SKM-1 (cell line): ENCODE data around the gene GPR132.
A peak's percentile ranks its signal among the peaks of the same experiment; 100 is the strongest.

ENCODE experiments used
- DNase-seq: peaks from one replicate; lab custom pipeline; 2025; ENCODE audit not compliant: unreplicated experiment; lab: John Stamatoyannopoulos, UW

GPR132 gene

DNA sequence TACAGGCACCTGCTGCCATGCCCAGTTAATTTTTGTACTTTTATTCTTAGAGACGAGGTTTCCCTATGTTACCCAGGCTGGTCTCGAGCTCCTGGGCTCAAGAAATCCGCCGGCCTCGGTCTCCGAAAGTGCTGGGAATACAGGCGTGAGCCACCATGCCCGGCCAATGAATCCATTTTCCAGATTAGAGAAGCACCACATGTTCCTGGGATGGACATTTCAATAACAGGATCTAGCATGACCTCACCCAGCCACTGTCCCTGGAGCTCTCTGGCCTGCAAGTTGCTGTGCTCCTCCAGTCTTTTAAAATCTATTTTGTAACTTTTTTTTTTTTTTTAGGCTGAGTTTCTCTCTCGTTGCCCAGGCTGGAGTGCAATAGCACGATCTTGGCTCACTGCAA, 2.2 kb downstream of the GPR132 start:
- no peak for DNase-seq

DNA sequence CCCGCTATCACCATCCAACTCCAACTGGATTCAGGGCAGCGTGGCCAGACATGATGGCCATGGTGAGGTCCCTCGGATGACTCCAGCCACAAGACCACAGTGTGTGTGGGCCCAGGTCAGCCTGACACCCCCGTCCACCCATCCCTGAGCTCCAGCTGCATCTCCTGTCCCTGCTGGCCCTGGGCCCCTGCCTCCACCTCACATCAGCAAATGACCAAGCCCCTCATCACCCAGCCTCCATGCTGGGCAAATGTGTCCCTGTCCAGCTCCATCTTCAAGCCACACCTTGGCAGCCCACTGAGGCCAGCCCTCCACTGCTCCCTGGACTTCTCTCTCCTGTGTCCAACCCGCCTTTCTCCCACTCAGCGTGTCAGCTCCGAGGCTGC, 3.2 kb downstream of the GPR132 start:
- DNase-seq, result no peak

DNA sequence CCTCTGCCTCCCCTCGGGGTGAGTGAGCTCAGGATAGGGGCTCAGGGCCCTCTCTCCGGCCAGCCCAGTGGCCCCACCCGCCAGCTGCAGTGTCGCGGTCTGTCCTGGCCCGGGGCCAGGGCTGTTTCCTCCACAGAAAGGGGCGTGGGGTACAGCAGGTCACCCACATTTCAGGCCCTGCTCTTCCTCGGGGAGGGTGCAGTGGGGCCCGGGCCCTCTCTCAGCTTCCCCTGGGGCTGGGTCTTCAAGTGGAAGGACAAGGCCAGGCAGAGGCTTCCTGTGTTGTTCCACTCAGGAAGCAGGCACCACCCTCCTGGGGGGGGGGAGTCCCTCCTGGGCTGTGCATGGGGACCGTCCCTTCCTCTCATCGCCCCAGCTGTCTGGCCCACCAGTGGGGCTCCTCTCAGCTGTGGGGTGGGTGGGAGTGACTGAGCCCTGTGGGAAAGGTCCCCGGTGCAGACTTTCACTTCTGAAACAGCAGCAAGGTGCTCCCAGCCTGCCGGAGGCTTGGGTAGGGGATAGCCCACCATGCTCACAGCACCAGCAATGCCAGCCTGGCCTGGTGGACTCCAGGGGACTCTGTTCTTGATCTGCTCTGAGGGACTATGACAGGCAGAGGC, 3.7 kb downstream of the GPR132 start:
- DNase-seq, result no peak

DNA sequence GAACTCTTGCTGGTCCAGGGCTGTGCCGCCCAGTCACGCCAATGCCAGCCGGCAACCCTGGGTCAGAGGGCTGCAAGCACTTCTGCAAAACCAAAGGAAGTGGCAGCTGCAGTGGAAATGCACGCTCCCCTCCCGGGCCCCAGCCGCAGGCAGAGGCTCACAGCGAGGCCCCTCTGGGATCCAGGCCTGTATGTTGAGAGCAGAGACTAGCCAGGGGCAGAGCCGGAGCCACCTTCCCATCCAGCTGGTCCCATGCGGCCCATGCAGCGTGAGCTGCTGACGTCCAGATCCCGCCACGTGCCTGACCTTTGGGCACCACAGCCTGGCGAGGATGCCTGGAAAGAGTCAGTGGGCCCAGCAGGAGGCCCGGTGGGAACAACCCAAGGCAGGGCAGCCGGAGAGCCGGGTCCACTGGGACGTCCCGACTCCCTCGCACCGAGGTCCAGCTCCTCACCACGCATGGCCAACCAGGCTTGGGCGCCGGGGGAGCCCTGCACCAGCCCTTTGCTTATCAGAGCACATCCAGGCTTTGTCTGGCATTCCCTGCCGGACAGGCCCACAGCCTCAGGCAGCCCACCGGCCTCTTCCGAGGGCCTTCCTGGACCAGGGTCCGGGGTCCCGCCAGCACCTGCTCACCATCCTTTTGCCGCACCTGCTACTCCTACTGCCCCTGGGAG, 4.3 kb downstream of the GPR132 start:
- peak; percentile 35 for DNase-seq

DNA sequence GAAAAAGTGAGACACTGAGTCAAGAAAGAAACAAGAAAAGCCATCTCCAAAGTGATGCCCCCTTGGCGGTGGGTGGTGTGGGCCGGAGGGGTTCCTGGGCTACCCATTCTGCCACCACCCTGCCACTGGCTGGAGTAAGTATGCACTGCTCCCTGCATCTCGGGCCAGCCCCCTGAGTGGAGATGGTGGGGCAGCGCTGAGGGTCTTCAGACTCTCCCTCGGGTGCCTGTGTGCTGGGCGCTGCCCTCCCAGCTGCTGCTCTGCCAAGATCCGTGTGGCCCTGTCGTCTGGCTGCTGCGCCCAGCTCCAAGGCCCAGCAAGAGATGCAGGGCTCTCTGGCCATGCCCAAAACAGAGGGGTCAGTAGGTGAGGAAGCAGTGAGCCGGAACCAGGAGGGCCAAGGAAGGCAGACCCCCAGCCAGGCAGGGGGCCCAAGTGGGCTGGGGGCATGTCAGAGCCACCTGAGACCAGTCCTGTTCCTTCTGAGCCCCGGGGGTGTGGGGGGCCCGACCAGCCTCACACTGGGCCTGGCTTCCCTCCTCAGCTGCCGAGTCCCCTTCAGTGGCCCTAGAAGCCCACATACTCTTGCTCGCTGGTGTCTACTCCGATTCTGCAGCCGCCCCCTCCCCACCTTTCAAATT, 5.2 kb downstream of the GPR132 start:
- no peak for DNase-seq

DNA sequence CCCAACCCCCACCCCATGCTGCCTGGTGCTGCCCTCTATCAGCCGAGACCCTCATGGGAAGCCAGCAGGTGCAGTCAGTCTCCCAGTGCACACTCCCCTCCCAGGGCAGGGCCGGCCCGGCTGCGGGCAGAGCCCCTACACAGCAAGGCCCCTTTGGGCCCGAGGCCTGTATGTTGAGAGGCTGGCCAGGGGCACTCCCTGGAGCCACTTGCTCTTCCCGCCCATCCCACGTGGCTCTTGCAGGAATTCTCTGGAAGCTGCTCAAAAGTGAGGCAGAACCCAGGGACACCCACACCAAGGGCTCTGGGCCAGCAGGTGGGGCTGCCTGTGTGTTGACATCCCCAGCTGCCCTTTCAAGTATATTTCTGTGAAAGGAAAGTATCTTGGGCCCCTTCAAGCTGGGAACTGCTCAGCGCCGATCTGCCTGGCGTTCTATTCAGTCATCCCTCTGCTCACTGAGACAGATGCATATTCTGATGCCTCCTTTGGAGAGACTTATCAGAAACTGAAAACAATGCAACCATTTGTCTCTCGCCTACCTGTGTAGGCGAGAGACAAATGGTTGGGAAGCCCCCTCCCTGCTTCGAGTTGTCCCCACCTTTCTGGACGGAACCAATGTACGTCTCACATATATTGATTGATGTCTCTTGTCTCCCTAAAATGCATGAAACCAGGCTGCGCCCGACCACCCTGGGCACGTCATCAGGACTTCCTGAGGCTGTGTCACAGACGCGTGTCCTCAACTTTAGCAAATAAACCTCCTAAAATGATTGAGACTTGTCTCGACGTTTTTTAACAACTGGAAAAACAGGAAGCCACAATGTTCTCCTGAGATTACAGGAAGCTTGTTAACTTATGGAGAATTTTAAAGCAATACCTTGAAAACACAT, 6.0 kb downstream of the GPR132 start:
- no peak for DNase-seq

DNA sequence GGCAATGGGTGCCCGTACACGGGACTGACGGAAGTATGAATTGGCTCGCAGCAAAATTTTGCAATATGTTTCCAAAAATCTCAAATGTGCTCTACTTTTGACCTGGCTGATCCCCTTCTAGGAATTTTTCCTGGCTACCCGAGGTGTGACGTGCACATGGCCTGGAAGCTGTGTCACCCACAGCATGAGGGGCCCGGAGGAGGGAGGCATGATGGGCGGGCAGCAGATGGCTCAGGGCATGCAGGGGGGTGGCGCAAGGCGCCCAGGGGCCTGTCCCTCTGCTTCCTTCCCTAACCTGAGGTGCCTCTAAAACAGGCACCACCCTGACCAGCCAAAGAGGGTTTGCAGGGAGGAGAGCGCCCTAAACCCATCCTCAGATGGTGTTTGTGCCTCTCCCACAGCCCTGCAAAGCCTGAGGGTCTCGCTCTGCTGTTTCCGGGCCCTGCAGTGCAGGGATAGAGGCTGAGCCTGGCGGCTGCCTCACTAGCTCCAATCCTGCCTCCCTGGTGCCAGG, 6.7 kb downstream of the GPR132 start:
- DNase-seq, result no peak

DNA sequence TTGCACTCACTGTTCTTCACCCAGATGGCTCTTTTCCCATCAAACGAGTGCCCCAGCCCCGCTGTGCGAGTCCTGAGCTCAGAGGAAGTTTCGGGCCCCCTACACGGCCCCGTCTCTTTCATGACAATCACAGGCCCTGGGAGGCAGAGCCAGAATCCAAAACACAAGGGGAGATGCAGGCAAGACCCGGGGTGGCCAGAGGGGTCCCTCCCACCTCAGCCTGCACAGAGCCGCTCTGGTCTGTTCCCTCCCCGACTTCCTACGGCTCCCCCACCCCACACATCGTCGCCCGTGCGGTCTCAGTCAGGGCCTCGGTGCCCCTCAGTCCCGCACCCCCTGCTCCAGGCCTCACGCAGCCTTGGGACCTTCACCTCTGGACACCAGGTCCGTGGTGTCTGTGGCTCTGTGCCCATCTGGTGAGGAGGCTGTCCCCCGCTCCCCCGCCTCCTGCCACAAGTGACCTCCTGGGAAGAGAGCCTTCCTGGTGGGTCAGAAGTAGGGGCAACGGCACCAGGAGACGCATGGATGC, 8.9 kb downstream of the GPR132 start:
- no peak for DNase-seq

DNA sequence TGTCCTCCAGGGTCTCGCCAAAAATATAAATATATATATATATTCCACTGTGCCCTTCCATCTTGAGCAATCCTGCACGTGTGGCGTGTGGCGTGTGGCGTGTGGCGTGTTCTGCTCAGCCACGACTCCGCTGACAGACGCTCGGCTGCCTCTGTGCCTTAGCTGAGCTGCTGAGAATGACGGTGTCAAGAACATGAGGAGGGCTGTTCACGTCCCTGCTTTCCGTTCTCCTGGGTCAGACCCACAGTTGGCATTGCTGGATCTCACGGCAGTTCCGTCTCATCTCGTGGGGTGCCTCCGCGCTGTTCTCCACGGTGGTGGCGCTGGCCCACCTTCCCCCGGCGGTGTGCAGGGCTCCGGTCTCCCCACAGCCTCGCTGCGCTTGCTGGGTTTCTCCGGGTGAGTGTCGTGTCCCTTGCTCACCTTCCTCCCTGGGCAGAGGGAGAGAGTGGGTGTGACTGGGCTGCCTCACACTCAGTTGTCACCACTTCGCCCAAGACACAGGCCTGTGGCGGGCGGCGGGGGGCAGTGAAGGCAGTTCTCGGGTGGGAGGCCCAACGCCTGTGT, 9.4 kb downstream of the GPR132 start:
- DNase-seq, result no peak

DNA sequence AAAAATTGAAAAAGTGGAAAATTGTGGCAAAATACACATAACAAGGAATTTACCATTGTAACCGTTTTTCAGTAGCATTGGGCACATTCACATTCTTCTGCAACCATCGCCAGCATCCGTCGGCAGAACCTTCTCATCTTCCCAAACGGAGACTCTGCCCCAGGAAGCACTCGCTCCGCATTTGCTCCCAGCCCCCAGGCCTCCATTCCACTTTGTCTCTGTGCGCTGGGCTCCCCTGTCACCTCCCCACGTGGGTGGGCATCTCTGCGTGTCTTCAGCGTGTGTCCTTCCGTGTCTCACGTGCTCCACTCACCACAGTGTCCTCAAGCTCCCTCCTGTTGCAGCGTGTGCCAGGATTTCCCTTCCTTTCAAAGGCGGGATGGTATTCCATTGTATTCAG, 9.9 kb downstream of the GPR132 start:
- no peak for DNase-seq

DNA sequence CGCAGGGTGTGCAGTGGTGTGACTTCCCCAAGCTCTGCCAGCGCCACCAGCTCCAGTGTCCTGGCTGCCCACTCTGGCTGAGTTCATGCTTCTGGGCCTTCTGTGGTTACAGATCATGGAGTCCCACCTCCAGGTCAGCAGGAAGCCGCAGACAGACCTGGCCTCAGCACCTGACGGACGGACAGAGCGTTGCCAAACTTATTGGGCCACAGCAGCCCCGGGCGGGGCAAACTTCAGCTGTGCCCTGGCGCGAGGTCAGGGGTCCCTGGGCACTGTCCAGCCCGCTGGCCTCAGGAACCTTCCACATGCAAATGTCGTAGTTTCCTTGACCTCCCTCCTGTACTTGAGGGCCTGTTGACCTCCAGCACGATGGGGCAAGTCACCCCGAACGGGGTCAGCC, 11.2 kb downstream of the GPR132 start:
- no peak for DNase-seq

DNA sequence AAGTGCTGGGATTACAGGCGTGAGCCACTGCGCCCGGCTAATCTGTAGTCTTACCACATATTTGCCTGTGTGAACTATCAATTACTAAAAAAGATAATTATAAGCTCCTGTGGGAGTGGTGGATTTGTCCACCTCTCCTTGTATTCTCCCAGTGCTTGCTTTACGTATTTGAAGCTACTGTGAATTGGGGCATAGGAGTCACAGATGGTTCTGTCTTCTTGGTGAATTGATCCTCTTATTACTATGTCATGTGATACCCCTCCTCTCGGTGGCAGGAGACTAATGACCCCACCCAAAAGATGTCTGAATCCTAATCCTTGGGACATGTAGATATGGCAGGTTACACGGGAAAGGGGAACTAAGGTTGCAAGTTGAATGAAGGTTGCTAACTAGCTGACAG, 11.8 kb downstream of the GPR132 start:
- no peak for DNase-seq

DNA sequence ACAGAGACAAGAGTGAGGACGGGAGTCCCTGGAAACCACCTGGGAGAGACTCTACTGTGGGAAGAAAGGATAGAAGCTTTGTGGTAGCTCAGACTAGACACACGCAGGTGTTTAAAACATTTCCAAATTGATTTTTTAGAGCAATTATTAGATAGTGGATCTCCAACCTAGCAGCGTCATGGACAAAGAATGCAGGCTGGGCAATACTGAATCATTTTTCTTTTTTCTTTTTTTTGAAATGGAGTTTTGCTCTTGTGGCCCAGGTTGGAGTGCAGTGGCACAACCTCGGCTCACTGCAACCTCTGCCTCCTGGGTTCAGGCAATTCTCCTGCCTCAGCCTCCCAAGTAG, 13.1 kb downstream of the GPR132 start:
- DNase-seq, result no peak

DNA sequence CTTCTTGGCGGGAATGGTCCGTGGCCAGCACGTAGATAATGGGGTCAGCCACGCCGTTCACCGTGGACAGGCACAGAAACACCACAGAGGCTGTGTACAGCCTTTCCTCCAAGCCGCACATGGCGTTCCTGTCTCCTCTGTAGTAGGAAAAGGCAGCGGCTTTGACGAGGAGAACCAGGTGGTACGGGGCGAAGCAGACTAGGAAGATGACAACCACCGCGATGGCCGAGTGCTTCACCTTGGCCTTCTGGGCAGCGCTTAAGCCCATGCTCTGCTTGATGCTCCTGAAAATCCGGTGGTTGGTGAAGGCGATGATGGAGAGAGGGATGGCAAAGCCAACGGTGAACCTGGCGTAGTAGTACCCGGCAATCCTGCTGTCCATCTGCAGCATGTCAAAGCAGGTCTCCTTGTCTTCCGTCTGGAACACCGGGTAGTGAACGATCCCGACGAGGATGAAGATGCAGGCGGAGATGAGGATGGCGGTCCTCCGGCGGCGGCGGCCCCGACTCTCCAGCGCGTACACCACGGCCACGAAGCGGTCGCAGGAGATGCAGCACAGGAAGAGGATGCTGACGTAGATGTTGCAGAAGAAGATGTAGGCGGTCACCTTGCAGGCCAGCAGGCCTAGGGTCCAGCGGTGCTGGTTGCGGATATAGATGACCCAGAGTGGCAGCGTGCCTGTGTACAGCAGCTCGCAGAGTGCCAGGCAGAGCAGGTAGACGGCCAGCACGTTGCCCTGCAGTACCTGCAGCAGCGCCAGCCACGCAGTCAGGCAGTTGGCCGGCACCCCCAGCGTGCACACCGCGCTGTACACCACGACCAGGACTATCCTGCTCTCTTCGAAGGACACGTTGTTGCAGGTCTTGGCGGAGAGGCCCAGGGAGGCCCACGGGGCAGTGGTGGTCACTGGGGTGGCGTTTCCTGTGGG, 13.8 kb downstream of the GPR132 start:
- no peak for DNase-seq

DNA sequence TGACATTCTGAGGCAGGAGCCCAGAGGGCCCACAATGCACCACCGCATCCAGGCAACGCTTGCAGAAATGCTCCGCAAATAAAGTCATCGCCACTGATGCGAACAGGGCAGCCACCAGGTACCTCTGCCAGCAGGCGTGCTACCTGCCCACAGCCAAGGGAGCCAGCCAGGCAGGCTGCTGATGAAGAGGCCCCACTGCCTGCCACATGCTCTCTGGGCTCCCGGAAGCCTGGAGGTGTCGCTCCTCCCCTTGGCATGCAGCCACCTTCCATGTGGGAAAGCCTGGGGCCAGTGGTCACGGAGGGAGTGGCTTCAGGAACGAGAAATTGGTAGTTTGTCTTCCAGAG, 14.7 kb downstream of the GPR132 start:
- DNase-seq, result no peak

DNA sequence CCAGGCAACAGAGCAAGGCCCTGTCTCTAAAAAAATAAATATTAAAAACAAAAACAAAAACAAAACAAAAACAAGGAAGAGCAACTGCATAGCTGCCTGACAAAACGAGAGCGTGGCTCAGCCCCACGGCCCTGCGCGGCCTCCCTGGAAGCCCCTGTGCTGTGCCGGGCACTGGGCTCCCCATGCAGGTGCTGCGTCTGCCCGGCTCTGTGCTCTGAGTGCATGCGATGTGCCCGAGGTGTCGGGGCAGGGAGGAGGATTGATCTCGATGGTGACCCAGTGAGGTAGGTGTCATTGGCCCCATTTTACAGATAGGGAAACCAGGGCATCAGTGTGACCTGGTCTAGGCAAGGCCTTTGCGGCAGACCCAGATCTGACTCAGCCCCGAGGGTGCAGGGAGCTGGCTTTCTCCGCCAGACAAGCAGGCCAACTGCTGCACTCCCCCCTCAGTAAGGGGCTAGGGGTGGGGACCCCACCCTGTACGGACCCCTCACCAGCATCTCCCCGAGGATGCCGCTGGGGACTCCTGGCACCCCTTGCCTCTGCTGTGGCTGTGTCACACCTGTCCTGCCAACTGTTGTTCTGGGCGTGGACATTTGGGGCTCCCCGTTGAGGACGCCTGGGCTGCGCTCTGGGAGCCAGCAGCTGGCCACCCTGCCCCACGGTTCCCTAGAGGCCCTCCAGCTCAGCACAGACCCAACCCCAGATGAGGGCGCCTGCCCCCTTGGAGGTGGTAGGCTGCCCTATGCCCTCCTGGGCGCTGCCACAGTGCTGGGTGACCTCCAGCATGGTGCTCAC, 15.3 kb downstream of the GPR132 start:
- DNase-seq, result no peak

DNA sequence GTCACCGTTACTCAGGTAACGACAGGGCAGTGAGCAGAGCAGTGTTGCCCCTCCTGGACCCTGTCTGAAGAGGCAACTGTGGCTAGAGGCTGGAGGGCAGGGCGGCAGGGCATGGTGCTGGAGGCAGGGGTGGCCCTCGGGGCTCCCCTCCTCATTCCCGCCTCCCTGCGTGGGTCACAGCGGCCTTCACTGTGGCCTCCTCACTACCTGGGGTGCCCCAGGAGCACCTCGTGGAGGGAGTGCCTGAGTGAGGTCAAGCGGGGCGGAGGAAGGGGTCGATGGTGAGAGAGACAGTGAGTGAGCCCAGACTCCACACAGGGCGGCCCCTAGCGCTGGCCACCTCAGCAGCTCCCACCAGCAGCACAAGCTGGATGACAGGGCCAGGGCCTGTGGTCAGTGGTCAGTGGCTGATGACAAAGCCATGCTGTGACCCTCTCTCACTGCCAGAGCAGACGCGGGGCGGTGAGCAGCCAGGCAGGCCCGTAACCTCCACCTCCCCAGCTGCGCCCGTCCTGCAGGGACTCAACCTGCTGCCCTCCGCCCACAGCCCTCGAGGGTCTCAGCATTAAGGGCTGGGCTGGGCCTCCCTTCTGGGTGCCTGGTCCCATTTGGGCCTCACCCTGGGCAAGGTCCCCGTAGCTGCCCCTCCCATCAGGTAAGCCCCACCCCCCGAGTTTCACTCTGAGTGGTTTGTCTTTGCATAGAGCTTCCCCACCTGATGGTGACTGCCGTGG, 17.8 kb downstream of the GPR132 start:
- no peak for DNase-seq

DNA sequence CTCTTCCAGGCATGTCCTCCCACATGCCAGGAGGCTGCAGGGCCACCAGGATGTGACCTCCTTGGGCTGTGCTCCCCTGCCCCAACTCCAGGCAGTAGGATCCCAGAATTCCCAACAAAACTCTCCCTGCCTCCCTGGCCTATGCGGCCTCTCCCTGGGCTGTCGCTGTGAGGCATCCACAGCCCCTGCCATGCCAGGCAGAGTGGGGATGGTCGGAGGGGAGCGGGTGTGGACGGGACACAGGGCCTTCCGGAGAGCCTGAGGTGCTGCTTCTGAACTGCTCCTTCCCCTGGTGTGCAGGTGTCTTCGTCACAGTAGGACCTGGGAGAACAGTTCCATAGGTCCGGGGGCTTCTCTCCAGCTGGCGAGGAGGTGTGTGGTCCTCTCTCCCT, 18.3 kb downstream of the GPR132 start:
- DNase-seq, result no peak
